ENCODE results near the gene CTBS. TPM values are rescaled to one million over a fixed set of nuclear protein-coding genes. Genes with fewer than 3 reads are reported as not detected.

The CTBS gene
- total and polyA plus RNA-seq, 2 experiments from 2014 or later, result 4.3 to 5.1 TPM

- H3K27me3 Mint-ChIP-seq (ENCODE audit: insufficient read depth, low read depth, poor library complexity), result peaks cover 8% of the 10 kb centered on the region
- 0 out of 2 replicates have a peak, but pooled peaks cover 6% of the 10 kb centered on the region for H3F3A ChIP-seq (replicated peaks; ENCODE audit: low read depth)
- no peaks in the 10 kb centered on the region; the same call in 1 of the 2 replicates for H3K36me3 ChIP-seq (ENCODE audit: insufficient read depth)
- H4K20me1 ChIP-seq (replicated peaks; ENCODE audit: insufficient read depth), result no peaks in the 10 kb centered on the region
- H3K4me3 ChIP-seq, result no peak overlapping the region
- H3K4me3 Mint-ChIP-seq, result no peak overlapping the region
- no peak for DNase-seq (ENCODE audit: low spot score)
- H2AFZ ChIP-seq, result no peak overlapping the region
- H3K4me1 Mint-ChIP-seq, result peaks cover 37% of the 10 kb centered on the region
- no peak overlapping the region for H3K4me2 ChIP-seq
- TF ChIP-seq STAT1 (IDR thresholded peaks at IDR 0.05; ENCODE audit: unreplicated experiment), result no peak
- no peak for TF ChIP-seq CREB1 (CRISPR knock-in tag; IDR thresholded peaks at IDR 0.05; ENCODE audit: low read depth)
- TF ChIP-seq ZNF462 (CRISPR knock-in tag; IDR thresholded peaks at IDR 0.05), result no peak
- no peak for TF ChIP-seq EZH2 (IDR thresholded peaks at IDR 0.05; ENCODE audit: low read depth, unreplicated experiment)
- TF ChIP-seq ZNF331 (CRISPR knock-in tag; IDR thresholded peaks at IDR 0.05; ENCODE audit: low read depth), result no peak
- TF ChIP-seq ZNF114 (CRISPR knock-in tag; IDR thresholded peaks at IDR 0.05), result no peak
- no peak for TF ChIP-seq EZH2phosphoT487 (IDR thresholded peaks at IDR 0.05; ENCODE audit: unreplicated experiment)
- no peak for TF ChIP-seq JUNB (IDR thresholded peaks at IDR 0.05; ENCODE audit: unreplicated experiment)
- TF ChIP-seq REST (IDR thresholded peaks at IDR 0.05; ENCODE audit: unreplicated experiment), result no peak
- TF ChIP-seq POLR2AphosphoS5 (IDR thresholded peaks at IDR 0.05; ENCODE audit: low read depth), result no peak
- TF ChIP-seq NANOG (IDR thresholded peaks at IDR 0.05; ENCODE audit: borderline replicate concordance), result no peak
- TF ChIP-seq CTCF (conservative IDR thresholded peaks at IDR 0.05; ENCODE audit: low read depth in 2 of 2), result no peak
- no peak for TF ChIP-seq ETS1 (IDR thresholded peaks at IDR 0.05)
- no peaks in the 10 kb centered on the region for H3K79me2 ChIP-seq (replicated peaks; ENCODE audit: insufficient read depth)
- no peak overlapping the region for H3K27ac Mint-ChIP-seq
- no peaks in the 10 kb centered on the region for H3K27me3 ChIP-seq (ENCODE audit: insufficient read depth)
- H3K27ac ChIP-seq (ENCODE audit: low read depth), result no peak overlapping the region
- H3K9me3 Mint-ChIP-seq, result no peaks in the 10 kb centered on the region
- H3K4me1 ChIP-seq (ENCODE audit: insufficient read depth), result peaks cover 24% of the 10 kb centered on the region
- peaks cover 8% of the 10 kb centered on the region; the same call in 1 of the 3 replicates for H3K36me3 Mint-ChIP-seq (ENCODE audit: low read depth)
- ATAC-seq, result no peak
- H3K9me2 ChIP-seq (ENCODE audit: insufficient read depth), result peaks cover 6% of the 10 kb centered on the region; the same call in 1 of the 2 replicates
These were observed 3.6 kb downstream of the CTBS start for GRCh38 chr1:84570436-84571149.

Data from GM23338 (cell line).